Activated CD8-positive, alpha-beta memory T cell treated with anti-CD3 and anti-CD28 coated beads, Interleukin-2, amount 10 ng/mL, durations not matched to agents 7 days and 5 days (primary cell): ENCODE data around the gene NOXA1. TPM values are rescaled to one million over a fixed set of nuclear protein-coding genes. Genes with fewer than 3 reads are reported as not detected.

ENCODE experiments used
- ATAC-seq: fragments of 150-1000 bp; cut with Tn5 transposase; one replicate; pipeline ENCODE4 v1.10.0; 2021; ENCODE audit warnings: moderate library complexity
- CTCF ChIA-PET: fragments of 350-600 bp; sonication (Branson Sonifier 250); formaldehyde crosslinking; loops from one replicate; lab custom pipeline; 2021; ENCODE audit warnings: antibody characterized with exemption; lab: Charles Lee
- DNase-seq: peaks from one replicate; pipeline ENCODE4 v3.0.0-alpha.2; 2020
- H3K27ac Mint-ChIP-seq: one replicate; pipeline ENCODE4 v1.8.0; 2021; ENCODE audit warnings: mild to moderate bottlenecking, mixed read lengths
- H3K27me3 Mint-ChIP-seq: one replicate; pipeline ENCODE4 v1.8.0; 2021; ENCODE audit warnings: mixed read lengths
- H3K36me3 Mint-ChIP-seq: one replicate; pipeline ENCODE4 v1.8.0; 2021; ENCODE audit warnings: mild to moderate bottlenecking, mixed read lengths
- H3K4me1 Mint-ChIP-seq: one replicate; pipeline ENCODE4 v1.8.0; 2021; ENCODE audit warnings: mixed read lengths
- H3K4me3 Mint-ChIP-seq: one replicate; pipeline ENCODE4 v1.8.0; 2021; ENCODE audit warnings: mild to moderate bottlenecking, moderate library complexity, mixed read lengths
- H3K9me3 Mint-ChIP-seq: one replicate; pipeline ENCODE4 v1.8.0; 2022; ENCODE audit warnings: low read depth, mixed read lengths
- total RNA-seq, 2 experiments: library from RNA; stranded (reverse); gene quantifications; one replicate each; pipeline ENCODE4 v1.2.3, GENCODE V29; 2021

Gene NOXA1
- total RNA-seq, 2 experiments from 2014 or later, result 0.30 to 0.53 TPM

- Mint-ChIP-seq H3K9me3 (no peaks in the 10 kb centered on the region), H3K27me3 (no peaks in the 10 kb centered on the region), H3K36me3 (no peaks in the 10 kb centered on the region), H3K4me1 (peaks cover 4% of the 10 kb centered on the region), H3K4me3 (no peak overlapping the region), H3K27ac (no peak overlapping the region)
- CTCF ChIA-PET, result interaction anchor here (1.6 kb wide), 1 partner anchor 15 kb away, joined by 7 read pairs; no protein-coding TSS in a partner anchor
- DNase-seq (no peak), ATAC-seq (no peak)
Measured at GRCh38 chr9:137429974-137430722, 7.0 kb downstream of the NOXA1 start.

DNA sequence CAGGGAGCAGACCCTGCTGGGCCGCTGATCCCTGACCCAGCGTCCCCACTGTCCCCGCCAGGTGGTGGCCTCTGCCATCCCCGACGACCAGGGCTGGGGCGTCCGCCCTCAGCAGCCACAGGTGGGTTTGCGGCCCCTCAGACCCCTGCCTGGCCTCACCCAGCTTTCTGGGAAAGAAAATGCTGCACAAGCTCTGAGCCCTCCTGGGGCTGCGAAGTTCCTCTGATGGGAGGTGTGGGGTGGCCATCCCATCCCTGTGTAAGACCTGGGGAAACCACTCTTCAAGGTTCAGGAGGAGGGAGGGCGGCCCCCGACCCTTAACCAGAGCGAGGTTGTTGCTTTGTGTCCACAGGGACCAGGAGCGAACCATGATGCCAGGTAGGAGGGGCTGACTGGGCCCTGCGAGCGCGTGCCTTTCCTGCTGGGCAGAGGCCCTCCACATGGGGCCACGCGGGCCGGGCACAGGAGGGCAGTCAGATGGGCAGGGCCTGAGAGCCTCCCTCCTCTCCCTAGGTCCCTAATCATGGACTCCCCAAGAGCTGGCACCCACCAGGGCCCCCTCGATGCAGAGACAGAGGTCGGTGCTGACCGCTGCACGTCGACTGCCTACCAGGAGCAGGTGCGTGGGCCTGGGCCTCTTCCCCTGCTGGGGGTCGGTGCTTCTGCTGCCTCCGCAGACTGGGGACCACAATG, 7.7 kb downstream of the NOXA1 start:
- no peak for ATAC-seq
- no peaks in the 10 kb centered on the region for H3K27me3 Mint-ChIP-seq
- DNase-seq, result no peak
- CTCF ChIA-PET, result interaction anchor here (1.6 to 4.1 kb wide), 2 partner anchors 8 to 14 kb away, joined by 7 to 20 read pairs; partner anchors contain the start of genes EXD3 and NOXA1
- H3K4me1 Mint-ChIP-seq, result peaks cover 4% of the 10 kb centered on the region
- H3K27ac Mint-ChIP-seq, result no peak overlapping the region
- H3K36me3 Mint-ChIP-seq, result no peaks in the 10 kb centered on the region
- no peaks in the 10 kb centered on the region for H3K9me3 Mint-ChIP-seq
- no peak overlapping the region for H3K4me3 Mint-ChIP-seq

DNA sequence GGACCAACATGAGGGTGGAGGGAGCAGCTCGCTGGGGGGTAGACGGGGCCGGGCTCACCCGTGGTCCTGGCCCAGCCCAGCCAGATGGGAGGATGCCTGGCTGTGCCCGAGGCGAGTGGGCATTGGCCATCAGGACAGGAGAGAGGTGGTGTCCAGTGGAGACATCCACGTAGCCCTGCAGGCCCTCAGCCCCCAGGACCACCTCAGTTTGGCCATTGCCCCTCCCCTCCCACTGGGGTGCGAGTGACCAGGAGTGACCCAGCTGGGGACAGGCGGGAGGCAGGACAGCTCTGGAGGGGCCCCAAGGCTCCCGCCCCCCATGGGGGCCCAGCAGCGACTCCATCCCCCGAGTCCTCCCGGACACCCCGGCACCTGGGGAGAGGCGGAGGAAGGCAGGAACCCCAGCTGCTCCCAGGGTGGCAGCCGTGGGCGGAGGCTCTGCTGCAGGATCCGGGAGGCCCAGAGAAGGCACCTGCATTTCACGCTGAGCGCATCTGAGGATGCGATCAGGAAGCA, 8.3 kb downstream of the NOXA1 start:
- DNase-seq (no peak), ATAC-seq (no peak)
- no peaks in the 10 kb centered on the region for H3K36me3 Mint-ChIP-seq
- H3K9me3 Mint-ChIP-seq, result no peaks in the 10 kb centered on the region
- CTCF ChIA-PET, result interaction anchor here (1.2 to 4.1 kb wide), 2 partner anchors 8 to 12 kb away, joined by 6 to 20 read pairs; partner anchors contain the start of genes EXD3 and NOXA1
- H3K4me3 Mint-ChIP-seq, result no peak overlapping the region
- H3K4me1 Mint-ChIP-seq, result peaks cover 4% of the 10 kb centered on the region
- no peaks in the 10 kb centered on the region for H3K27me3 Mint-ChIP-seq
- H3K27ac Mint-ChIP-seq, result no peak overlapping the region

- no peaks in the 10 kb centered on the region for H3K27me3 Mint-ChIP-seq
- H3K36me3 Mint-ChIP-seq, result no peaks in the 10 kb centered on the region
- CTCF ChIA-PET, result interaction anchor here (1.2 to 4.1 kb wide), 2 partner anchors 10 kb away, joined by 6 to 20 read pairs; partner anchors contain the start of genes EXD3 and NOXA1
- peaks cover 4% of the 10 kb centered on the region for H3K4me1 Mint-ChIP-seq
- DNase-seq (no peak), ATAC-seq (no peak)
- H3K4me3 Mint-ChIP-seq, result no peak overlapping the region
- H3K27ac Mint-ChIP-seq, result no peak overlapping the region
- no peaks in the 10 kb centered on the region for H3K9me3 Mint-ChIP-seq
Measured at GRCh38 chr9:137432687-137433348, 9.6 kb downstream of the NOXA1 start.

DNA sequence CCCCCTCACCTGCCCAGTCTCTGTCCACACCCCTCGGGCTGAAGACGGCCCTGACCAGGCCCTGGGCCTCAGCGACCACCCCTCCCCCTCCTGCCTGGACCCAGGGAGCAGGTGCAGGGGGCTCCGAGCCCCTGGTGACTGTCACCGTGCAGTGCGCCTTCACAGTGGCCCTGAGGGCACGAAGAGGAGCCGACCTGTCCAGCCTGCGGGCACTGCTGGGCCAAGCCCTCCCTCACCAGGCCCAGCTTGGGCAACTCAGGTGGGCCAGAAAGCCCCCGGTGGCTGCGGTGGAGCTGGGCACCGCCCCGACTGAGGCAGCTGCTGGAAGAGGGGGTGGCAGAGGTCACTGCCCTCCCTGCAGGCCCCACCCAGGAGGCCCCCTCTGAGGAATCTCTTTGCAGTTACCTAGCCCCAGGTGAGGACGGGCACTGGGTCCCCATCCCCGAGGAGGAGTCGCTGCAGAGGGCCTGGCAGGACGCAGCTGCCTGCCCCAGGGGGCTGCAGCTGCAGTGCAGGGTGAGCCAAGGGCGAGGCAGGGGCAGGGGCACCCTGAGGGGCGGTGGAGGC, 10.2 kb downstream of the NOXA1 start:
- Mint-ChIP-seq H3K36me3 (no peaks in the 10 kb centered on the region), H3K4me3 (no peak overlapping the region), H3K9me3 (no peaks in the 10 kb centered on the region), H3K4me1 (peaks cover 4% of the 10 kb centered on the region), H3K27ac (no peak overlapping the region), H3K27me3 (no peaks in the 10 kb centered on the region)
- DNase-seq, result no peak
- no peak for ATAC-seq
- CTCF ChIA-PET, result interaction anchor here (4.1 kb wide), 1 partner anchor 10 kb away, joined by 20 read pairs; the partner anchor contains the start of genes EXD3 and NOXA1

- no peak overlapping the region for H3K4me3 Mint-ChIP-seq
- CTCF ChIA-PET, result interaction anchor here (4.1 kb wide), 1 partner anchor 11 kb away, joined by 20 read pairs; the partner anchor contains the start of genes EXD3 and NOXA1
- no peaks in the 10 kb centered on the region for H3K36me3 Mint-ChIP-seq
- H3K4me1 Mint-ChIP-seq, result peaks cover 4% of the 10 kb centered on the region
- H3K9me3 Mint-ChIP-seq, result no peaks in the 10 kb centered on the region
- ATAC-seq, result no peak
- H3K27ac Mint-ChIP-seq, result no peak overlapping the region
- no peaks in the 10 kb centered on the region for H3K27me3 Mint-ChIP-seq
- no peak for DNase-seq
Measured at GRCh38 chr9:137433916-137434431, 10.8 kb downstream of the NOXA1 start.

DNA sequence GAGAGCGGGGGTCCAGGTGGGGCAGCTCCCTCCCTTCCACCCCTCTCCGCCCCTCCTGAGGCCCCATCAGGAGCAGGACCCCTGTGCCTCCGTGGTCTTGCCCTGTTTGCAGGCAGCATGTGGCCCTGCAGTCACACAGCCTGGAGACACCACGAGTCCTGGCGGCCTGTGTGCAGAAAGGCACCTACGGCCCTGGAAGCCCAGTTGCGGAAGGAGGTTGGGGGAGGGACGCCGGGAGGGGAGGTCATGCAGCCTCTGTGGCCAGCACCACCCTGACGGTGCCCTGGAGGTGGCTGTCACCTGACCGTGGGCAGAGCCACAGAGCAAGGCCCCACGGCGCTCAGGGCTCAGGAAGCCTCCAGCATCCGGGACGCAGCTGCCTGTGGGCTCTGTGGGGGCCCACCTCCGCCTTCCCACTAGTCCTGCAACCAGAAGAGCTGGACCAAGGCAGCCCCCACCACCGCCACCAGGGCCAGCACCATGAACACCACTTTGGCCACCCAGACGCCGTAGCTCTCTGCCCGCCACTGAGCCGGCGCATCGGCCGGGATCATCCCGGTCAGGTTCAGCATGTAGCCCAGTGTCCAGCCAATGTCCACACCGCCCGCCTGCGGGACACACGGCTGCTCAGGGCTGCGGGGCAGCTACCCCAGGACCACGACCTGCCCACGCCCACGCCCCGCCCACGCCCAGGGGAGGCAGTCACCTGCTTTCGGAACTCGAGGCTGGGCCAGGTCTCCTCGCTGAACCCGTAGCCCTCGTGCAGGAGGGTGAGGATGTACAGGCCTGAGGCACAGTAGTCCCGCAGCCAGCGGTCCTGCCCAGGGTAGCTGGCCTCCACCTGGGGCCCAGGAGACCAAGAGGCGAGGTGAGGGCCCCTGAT, 11.5 kb downstream of the NOXA1 start:
- DNase-seq (no peak), ATAC-seq (peak; percentile 16)
- Mint-ChIP-seq H3K9me3 (no peaks in the 10 kb centered on the region), H3K4me3 (no peak overlapping the region), H3K27me3 (no peaks in the 10 kb centered on the region), H3K27ac (no peak overlapping the region), H3K4me1 (peaks cover 4% of the 10 kb centered on the region), H3K36me3 (no peaks in the 10 kb centered on the region)
- CTCF ChIA-PET, result interaction anchor here (4.1 kb wide), 1 partner anchor 12 kb away, joined by 20 read pairs; the partner anchor contains the start of genes EXD3 and NOXA1

- no peaks in the 10 kb centered on the region for H3K36me3 Mint-ChIP-seq
- H3K4me3 Mint-ChIP-seq, result no peak overlapping the region
- H3K27ac Mint-ChIP-seq, result no peak overlapping the region
- DNase-seq, result no peak
- no peaks in the 10 kb centered on the region for H3K9me3 Mint-ChIP-seq
- peaks cover 4% of the 10 kb centered on the region for H3K4me1 Mint-ChIP-seq
- CTCF ChIA-PET, result interaction anchor here (4.1 kb wide), 1 partner anchor 12 kb away, joined by 20 read pairs; the partner anchor contains the start of genes EXD3 and NOXA1
- H3K27me3 Mint-ChIP-seq, result no peaks in the 10 kb centered on the region
- no peak for ATAC-seq
Measured at GRCh38 chr9:137435381-137435891, 12.2 kb downstream of the NOXA1 start.

DNA sequence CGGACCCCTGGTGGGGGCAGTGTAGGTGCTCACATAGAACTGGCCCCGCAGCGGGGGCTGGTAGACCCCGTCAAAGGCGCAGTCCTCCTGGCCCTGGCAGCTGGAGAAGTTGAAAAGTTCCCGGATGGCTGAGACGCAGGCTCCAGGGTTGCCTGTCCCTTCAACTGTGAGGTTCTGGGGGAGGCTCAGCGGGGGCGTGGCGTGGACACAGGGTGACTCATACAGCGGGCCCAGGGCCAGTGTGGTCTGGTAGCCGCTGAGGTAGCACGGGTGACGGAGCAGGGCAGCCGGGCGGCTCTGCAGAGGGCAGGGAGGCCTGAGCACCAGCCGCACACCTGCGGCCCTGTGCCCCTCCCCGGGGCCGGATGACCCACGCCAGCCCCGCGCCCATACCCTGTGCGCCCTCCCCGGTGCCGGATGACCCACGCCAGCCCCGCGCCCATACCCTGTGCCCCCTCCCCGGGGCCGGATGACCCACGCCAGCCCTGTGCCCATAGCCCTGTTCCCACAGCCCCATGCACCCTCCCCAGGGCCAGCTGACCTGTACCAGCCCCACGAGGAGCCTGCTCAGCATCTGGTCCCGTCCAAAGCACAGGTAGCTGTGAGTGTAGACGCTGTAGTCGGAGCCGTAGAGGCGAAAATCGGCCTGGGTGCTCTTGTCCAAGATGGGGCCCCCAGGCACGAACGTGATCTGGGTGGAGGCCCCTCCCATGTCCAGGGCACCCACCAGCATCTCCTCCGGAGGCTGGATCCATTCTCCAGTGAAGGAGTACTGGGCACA, 13.0 kb downstream of the NOXA1 start:
- no peaks in the 10 kb centered on the region for H3K9me3 Mint-ChIP-seq
- H3K36me3 Mint-ChIP-seq, result no peaks in the 10 kb centered on the region
- H3K27me3 Mint-ChIP-seq, result no peaks in the 10 kb centered on the region
- DNase-seq, result no peak
- no peak overlapping the region for H3K27ac Mint-ChIP-seq
- no peak for ATAC-seq
- H3K4me1 Mint-ChIP-seq, result peaks cover 4% of the 10 kb centered on the region
- no peak overlapping the region for H3K4me3 Mint-ChIP-seq
- CTCF ChIA-PET, result interaction anchor here (0.6 to 1.5 kb wide), 2 partner anchors 10 to 99 kb away, joined by 4 read pairs; no protein-coding TSS in a partner anchor

- Mint-ChIP-seq H3K9me3 (no peaks in the 10 kb centered on the region), H3K4me1 (peaks cover 6% of the 10 kb centered on the region), H3K36me3 (no peaks in the 10 kb centered on the region), H3K27me3 (peaks cover 2% of the 10 kb centered on the region), H3K4me3 (no peak overlapping the region), H3K27ac (no peak overlapping the region)
- CTCF ChIA-PET, result interaction anchor here (0.6 to 1.5 kb wide), 2 partner anchors 9 to 100 kb away, joined by 4 read pairs; no protein-coding TSS in a partner anchor
- no peak for ATAC-seq
- DNase-seq, result no peak
Measured at GRCh38 chr9:137436761-137437600, 13.8 kb downstream of the NOXA1 start.
